ENCODE measurements around the gene INTS7. TPM values are rescaled to one million over a fixed set of nuclear protein-coding genes. Genes with fewer than 3 reads are reported as not detected.

INTS7 gene
- total RNA-seq, 2 experiments from 2014 or later = 23.2 to 25.4 TPM

DNA sequence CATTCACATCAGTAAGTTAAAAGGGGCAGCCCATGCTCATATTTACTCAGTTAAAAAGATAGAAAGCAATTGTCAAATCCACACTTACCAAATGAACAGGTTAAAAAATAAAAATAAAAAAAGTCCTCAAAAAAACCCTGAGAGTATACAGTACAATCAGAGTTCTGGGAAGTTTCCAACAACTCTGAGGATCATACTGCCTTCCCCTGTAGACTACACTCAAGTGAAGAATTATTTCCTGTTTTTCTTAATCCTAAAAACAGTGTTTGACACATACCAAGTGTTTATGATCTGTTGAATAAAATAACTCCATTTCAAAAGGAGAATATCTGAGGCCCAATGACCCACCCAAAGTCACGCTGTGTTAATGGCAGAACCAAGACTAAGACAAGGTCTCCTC lies 61.8 kb downstream of the INTS7 start:
- Mint-ChIP-seq H3K4me3 (no peak overlapping the region), H3K27ac (no peak overlapping the region), H3K36me3 (ENCODE audit: low read depth) (peaks cover 26% of the 10 kb centered on the region), H3K4me1 (ENCODE audit: low read depth) (no peaks in the 10 kb centered on the region), H3K9me3 (no peaks in the 10 kb centered on the region), H3K27me3 (no peaks in the 10 kb centered on the region)
- CTCF ChIA-PET = no interaction called here
- intact Hi-C loops (cut with micrococcal nuclease) = no loop called here
- ATAC-seq (no peak), DNase-seq (no peak)
- TF ChIP-seq, protein P1, sequence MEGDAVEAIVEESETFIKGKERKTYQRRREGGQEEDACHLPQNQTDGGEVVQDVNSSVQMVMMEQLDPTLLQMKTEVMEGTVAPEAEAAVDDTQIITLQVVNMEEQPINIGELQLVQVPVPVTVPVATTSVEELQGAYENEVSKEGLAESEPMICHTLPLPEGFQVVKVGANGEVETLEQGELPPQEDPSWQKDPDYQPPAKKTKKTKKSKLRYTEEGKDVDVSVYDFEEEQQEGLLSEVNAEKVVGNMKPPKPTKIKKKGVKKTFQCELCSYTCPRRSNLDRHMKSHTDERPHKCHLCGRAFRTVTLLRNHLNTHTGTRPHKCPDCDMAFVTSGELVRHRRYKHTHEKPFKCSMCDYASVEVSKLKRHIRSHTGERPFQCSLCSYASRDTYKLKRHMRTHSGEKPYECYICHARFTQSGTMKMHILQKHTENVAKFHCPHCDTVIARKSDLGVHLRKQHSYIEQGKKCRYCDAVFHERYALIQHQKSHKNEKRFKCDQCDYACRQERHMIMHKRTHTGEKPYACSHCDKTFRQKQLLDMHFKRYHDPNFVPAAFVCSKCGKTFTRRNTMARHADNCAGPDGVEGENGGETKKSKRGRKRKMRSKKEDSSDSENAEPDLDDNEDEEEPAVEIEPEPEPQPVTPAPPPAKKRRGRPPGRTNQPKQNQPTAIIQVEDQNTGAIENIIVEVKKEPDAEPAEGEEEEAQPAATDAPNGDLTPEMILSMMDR (IDR thresholded peaks at IDR 0.05) = no peak
- POLR2A ChIA-PET = no interaction called here

DNA sequence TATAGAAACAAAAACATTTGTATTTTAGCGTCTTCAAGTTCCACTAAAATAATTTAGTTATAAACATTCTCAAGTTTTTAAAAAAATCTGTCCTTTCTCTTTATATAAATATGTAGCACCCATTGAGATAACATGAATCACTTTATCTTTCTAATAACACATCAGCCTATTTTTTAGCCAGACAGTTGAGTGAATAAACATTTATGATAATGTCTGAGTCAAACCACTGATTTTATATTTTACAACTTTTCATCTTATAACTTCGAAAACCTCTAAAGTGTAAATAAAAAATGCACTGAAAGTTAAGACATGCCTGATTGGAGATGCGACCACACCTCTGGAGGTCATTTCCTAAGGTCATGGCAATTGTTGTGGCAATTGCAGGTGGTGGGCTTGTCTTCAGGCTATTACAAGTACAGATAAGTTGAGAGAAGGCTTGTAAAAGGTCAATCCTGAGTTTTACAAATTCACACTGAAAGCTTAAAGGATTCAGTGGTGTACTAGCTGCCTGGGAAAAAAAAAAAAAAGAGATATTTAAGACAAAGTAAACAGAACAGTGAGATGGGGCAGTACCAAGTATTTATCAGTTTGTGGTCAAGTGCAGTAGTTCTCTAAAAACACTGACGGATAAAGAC lies 67.0 kb downstream of the INTS7 start:
- no peak for ATAC-seq
- DNase-seq = no peak
- no peaks in the 10 kb centered on the region for H3K27me3 Mint-ChIP-seq
- no peaks in the 10 kb centered on the region for H3K9me3 Mint-ChIP-seq
- H3K36me3 Mint-ChIP-seq (ENCODE audit: low read depth) = peaks cover 27% of the 10 kb centered on the region
- H3K4me1 Mint-ChIP-seq (ENCODE audit: low read depth) = no peaks in the 10 kb centered on the region
- no peak overlapping the region for H3K27ac Mint-ChIP-seq
- H3K4me3 Mint-ChIP-seq = no peak overlapping the region
- ChIA-PET CTCF (no interaction called here), POLR2A (no interaction called here)
- intact Hi-C loops (cut with micrococcal nuclease) = no loop called here
- TF ChIP-seq, protein P1 (IDR thresholded peaks at IDR 0.05) = no peak

DNA sequence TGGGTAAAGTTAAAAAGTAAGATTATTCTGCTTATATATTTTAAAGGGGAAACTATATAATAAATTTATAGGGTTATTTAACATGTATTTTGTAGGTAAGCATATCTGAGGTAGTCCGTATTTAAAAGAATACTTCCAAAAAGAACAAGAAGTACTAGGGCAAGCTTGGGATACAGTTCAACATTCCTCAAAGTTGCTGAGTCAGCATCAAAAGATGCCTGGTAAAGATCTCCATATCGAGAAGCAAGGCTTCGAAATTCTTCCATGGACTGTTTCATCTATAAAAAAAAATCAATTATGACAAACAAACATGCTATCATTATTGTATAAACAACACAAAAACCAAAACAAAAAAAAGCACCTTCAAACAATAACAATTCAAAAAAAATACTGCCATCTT lies 67.7 kb downstream of the INTS7 start:
- intact Hi-C loops (cut with micrococcal nuclease) = no loop called here
- ATAC-seq (no peak), DNase-seq (no peak)
- no peaks in the 10 kb centered on the region for H3K27me3 Mint-ChIP-seq
- H3K27ac Mint-ChIP-seq = no peak overlapping the region
- no peak overlapping the region for H3K4me3 Mint-ChIP-seq
- no peaks in the 10 kb centered on the region for H3K4me1 Mint-ChIP-seq (ENCODE audit: low read depth)
- CTCF ChIA-PET = no interaction called here
- H3K9me3 Mint-ChIP-seq = no peaks in the 10 kb centered on the region
- TF ChIP-seq, protein P1 (IDR thresholded peaks at IDR 0.05) = no peak
- H3K36me3 Mint-ChIP-seq (ENCODE audit: low read depth) = peaks cover 31% of the 10 kb centered on the region
- POLR2A ChIA-PET = no interaction called here

DNA sequence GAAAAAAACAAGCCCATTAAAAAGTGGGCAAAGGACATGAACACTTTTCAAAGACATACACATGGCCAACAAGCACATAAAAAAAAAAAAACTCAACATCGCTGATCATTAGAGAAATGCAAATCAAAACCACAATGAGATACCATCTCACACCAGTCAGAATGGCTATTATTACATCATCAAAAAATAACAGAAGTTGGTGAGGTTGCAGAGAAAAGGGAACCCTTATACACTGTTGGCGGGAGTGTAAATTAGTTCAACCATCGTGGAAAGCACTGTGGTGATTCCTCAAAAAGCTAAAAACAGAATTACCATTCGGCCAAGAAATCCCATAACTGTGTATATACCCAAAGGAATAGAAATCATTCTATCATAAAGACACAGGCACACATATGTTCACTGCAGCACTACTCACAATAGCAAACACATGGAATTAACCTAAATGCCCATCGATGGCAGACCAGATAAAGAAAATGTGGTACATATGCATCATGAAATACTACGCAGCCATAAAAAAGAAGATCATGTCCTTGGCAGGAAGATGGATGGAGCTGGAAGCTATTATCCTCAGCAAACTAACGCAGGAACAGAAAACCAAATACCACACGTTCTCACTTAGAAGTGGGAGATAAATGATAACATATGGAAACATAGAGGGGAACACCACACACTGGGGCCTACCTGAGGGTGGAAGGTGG lies 70.1 kb downstream of the INTS7 start:
- H3K4me3 Mint-ChIP-seq = no peak overlapping the region
- TF ChIP-seq, protein P1 (IDR thresholded peaks at IDR 0.05) = no peak
- intact Hi-C loops (cut with micrococcal nuclease) = no loop called here
- no peaks in the 10 kb centered on the region for H3K9me3 Mint-ChIP-seq
- peaks cover 47% of the 10 kb centered on the region for H3K36me3 Mint-ChIP-seq (ENCODE audit: low read depth)
- no peak for ATAC-seq
- ChIA-PET POLR2A (no interaction called here), CTCF (interaction anchor here (1.0 to 1.5 kb wide), 2 partner anchors 13 to 114 kb away, joined by 3 read pairs; no protein-coding TSS in a partner anchor)
- no peak overlapping the region for H3K27ac Mint-ChIP-seq
- H3K27me3 Mint-ChIP-seq = no peaks in the 10 kb centered on the region
- no peak for DNase-seq
- no peaks in the 10 kb centered on the region for H3K4me1 Mint-ChIP-seq (ENCODE audit: low read depth)

DNA sequence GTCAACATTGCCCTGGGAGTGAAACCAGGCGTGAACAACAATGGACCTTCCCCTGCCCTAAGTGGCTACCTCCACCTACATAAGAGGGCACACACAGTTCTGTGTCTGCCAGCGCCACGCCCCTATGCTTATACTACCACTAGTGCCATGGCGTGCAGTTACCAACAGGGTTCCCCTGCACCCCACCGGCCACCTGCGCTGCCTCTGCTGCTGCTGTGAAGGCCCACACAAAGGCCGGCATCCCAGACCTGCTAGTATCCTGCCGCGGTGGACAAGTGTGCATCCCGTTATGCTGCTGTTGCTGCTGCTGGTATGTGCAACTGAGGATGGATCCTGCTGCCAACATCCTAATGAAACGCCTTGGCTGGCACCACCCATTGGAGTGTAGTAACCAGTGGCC lies 75.7 kb downstream of the INTS7 start:
- Mint-ChIP-seq H3K27ac (no peak overlapping the region), H3K27me3 (no peaks in the 10 kb centered on the region), H3K9me3 (no peaks in the 10 kb centered on the region), H3K4me3 (no peak overlapping the region), H3K36me3 (ENCODE audit: low read depth) (peaks cover 56% of the 10 kb centered on the region), H3K4me1 (ENCODE audit: low read depth) (no peaks in the 10 kb centered on the region)
- POLR2A ChIA-PET = no interaction called here
- no peak for ATAC-seq
- DNase-seq = no peak
- TF ChIP-seq, protein P1 (IDR thresholded peaks at IDR 0.05) = no peak
- CTCF ChIA-PET = no interaction called here
- intact Hi-C loops (cut with micrococcal nuclease) = no loop called here
